Karpas-422 (cell line): ENCODE data around the gene BIRC7. TPM values are rescaled to one million over a fixed set of nuclear protein-coding genes. Genes with fewer than 3 reads are reported as not detected.

ENCODE experiments used
- DNase-seq: peaks from one replicate; pipeline ENCODE4 v3.0.0-alpha.2; 2015
- H2AFZ ChIP-seq: fragments of 200-600 bp; sonication (generic); 2 replicates; pipeline ENCODE4 v1.6.1; 2014; ENCODE audit warnings: antibody characterized with exemption, low read length, mixed read lengths
- H3K27ac ChIP-seq: fragments of 200-600 bp; sonication (generic); 2 replicates; pipeline ENCODE4 v1.5.1; 2014; ENCODE audit warnings: mild to moderate bottlenecking, low read length, moderate library complexity
- H3K27me3 ChIP-seq: fragments of 200-600 bp; sonication (generic); 2 replicates; pipeline ENCODE4 v1.6.1; 2014; ENCODE audit warnings: low read length, mixed read lengths
- H3K36me3 ChIP-seq: fragments of 200-600 bp; sonication (generic); 2 replicates; pipeline ENCODE4 v1.6.1; 2014; ENCODE audit warnings: low read length, mixed read lengths; ENCODE audit not compliant: insufficient read depth
- H3K4me1 ChIP-seq: fragments of 200-600 bp; sonication (generic); 2 replicates; pipeline ENCODE4 v1.6.1; 2014; ENCODE audit warnings: mild to moderate bottlenecking, low read length, mixed read lengths
- H3K4me2 ChIP-seq: fragments of 200-600 bp; sonication (generic); 2 replicates; pipeline ENCODE4 v1.6.1; 2014; ENCODE audit warnings: low read length, low read depth, mild to moderate bottlenecking; ENCODE audit not compliant: poor library complexity, severe bottlenecking
- H3K4me3 ChIP-seq: fragments of 200-600 bp; sonication (generic); 2 replicates; pipeline ENCODE4 v1.5.1; 2014; ENCODE audit warnings: mild to moderate bottlenecking, antibody characterized with exemption, low read length, mixed read lengths
- H3K79me2 ChIP-seq: fragments of 200-600 bp; sonication (generic); 2 replicates; pipeline ENCODE4 v1.6.1; 2014; ENCODE audit warnings: mild to moderate bottlenecking, low read length, mixed read lengths
- H3K9ac ChIP-seq: fragments of 200-600 bp; sonication (generic); 2 replicates; pipeline ENCODE4 v1.6.0; 2014; ENCODE audit warnings: low read length
- H3K9me2 ChIP-seq: fragments of 200-600 bp; sonication (generic), shearing (Covaris generic); replicated peaks from 2 replicates; pipeline ENCODE4 v1.6.0; 2014; ENCODE audit warnings: mild to moderate bottlenecking, low read length, moderate library complexity; ENCODE audit not compliant: insufficient read depth
- H3K9me3 ChIP-seq: fragments of 300-700, 200-600 bp; sonication (generic); 2 replicates; pipeline ENCODE4 v1.6.1; 2014; ENCODE audit warnings: low read length, mixed read lengths
- H4K20me1 ChIP-seq: fragments of 200-600 bp; sonication (generic); 2 replicates; pipeline ENCODE4 v1.6.1; 2014; ENCODE audit warnings: mild to moderate bottlenecking, antibody characterized with exemption, low read length, low read depth; ENCODE audit not compliant: insufficient read depth
- total RNA-seq: library from RNA; depleted of rRNA; stranded (reverse); fragments of >200 nt; shearing (Covaris generic); gene quantifications from 2 replicates; pipeline ENCODE4 v1.2.3, GENCODE V29; 2014; ENCODE audit warnings: low replicate concordance

BIRC7 gene
- total RNA-seq, 1 experiment from 2014 or later, result 10.7 TPM

DNA sequence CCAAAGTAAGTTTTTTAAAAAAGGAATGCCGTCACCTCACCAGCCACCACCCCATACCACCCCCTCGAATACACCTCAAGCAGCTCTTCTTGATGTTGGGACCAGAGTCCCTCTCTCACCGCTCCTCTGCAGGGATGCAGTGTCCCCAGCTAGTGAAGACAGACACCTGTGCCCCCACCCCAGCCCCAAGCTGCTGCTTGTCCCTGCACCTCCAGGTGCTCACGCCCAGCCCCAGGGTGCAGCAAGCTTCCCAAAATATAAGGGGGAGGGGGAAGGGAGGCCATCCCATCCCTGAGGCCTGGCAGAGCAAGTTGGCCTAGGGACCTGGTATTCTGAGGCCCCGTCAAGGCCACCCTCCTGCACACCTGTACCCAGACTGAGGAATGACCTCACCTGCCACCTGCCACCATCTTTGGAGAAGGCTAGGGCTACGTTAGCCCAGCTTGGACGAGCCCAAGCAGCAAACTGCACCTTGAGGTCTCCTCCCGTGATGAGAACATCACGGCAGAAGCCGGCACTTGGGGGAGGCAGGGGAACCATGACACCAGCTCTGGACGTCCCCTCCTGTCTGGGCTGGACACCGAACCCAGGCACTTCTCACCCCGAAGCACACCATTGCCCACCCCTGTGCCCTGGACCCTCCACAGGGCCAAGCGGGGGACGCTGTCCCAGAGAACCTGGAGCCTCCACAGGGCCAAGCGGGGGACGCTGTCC lies 45.7 kb upstream of the BIRC7 start:
- Histone ChIP-seq H3K4me2 (no peak overlapping the region), H3K27me3 (no peaks in the 10 kb centered on the region), H4K20me1 (peaks cover 13% of the 10 kb centered on the region), H2AFZ (no peak overlapping the region), H3K79me2 (no peaks in the 10 kb centered on the region), H3K9me3 (no peaks in the 10 kb centered on the region), H3K36me3 (peaks cover under 1% of the 10 kb centered on the region; the same call in 1 of the 2 replicates), H3K4me1 (no peaks in the 10 kb centered on the region), H3K9ac (no peak overlapping the region), H3K9me2 (no peaks in the 10 kb centered on the region), H3K4me3 (no peak overlapping the region), H3K27ac (no peak overlapping the region)
- DNase-seq, result no peak

DNA sequence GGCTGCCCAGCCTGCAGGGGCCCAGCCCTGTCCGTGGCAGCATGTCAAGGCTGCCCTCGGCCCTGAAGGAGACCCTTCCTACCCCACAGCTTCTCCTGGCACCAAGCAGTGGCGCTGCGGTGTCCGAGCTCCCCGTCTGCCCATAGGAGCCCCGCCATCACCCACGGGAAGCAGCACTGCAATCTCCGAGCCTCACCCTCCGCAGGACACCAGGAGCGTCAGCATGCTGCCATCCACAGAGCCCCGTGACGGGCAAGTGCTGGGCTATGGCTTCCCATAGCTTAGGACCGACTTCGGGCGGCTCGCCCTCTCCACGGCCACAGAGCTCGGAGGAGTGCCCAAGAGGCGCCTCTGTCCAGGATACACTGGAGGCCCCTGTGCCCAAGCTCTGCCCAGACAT lies 44.9 kb upstream of the BIRC7 start:
- no peak for DNase-seq
- Histone ChIP-seq H3K27me3 (no peaks in the 10 kb centered on the region), H3K9ac (no peak overlapping the region), H3K27ac (no peak overlapping the region), H3K9me2 (no peaks in the 10 kb centered on the region), H3K9me3 (no peaks in the 10 kb centered on the region), H3K4me3 (no peak overlapping the region), H3K36me3 (peaks cover 9% of the 10 kb centered on the region), H3K79me2 (no peaks in the 10 kb centered on the region), H3K4me2 (no peak overlapping the region), H4K20me1 (peaks cover 21% of the 10 kb centered on the region), H3K4me1 (no peaks in the 10 kb centered on the region), H2AFZ (no peak overlapping the region)

DNA sequence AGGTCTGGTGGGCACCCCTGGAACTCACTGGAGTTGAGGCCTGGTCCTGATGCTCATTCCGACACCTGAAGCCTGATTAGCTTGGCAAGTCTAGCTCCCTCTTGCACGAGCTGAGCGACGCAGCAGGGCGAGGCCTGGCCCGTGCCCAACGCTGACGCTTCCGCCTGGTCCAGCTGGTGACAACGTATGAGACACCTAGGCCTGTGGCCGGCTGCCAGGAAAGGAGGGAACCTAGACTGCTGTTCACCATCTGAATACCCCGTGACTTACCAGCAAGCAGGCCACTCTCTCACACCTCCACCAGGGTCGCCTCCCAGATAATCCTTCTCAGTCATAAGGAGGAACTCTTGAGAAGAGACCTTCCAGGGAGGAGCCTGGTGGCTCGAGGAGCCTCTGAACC lies 44.3 kb upstream of the BIRC7 start:
- H2AFZ ChIP-seq, result no peak overlapping the region
- H4K20me1 ChIP-seq, result peaks cover 27% of the 10 kb centered on the region
- no peaks in the 10 kb centered on the region for H3K27me3 ChIP-seq
- H3K9ac ChIP-seq, result no peak overlapping the region
- H3K9me2 ChIP-seq, result no peaks in the 10 kb centered on the region
- H3K4me3 ChIP-seq, result no peak overlapping the region
- H3K36me3 ChIP-seq, result peaks cover 15% of the 10 kb centered on the region
- H3K4me1 ChIP-seq, result no peaks in the 10 kb centered on the region
- H3K9me3 ChIP-seq, result no peaks in the 10 kb centered on the region
- H3K79me2 ChIP-seq, result 0 out of 2 replicates have a peak, but pooled peaks cover 4% of the 10 kb centered on the region
- no peak overlapping the region for H3K4me2 ChIP-seq
- DNase-seq, result no peak
- no peak overlapping the region for H3K27ac ChIP-seq

GRCh38 chr20:63192721-63193120 lies 43.0 kb upstream of the BIRC7 start:
- Histone ChIP-seq H3K9me2 (no peaks in the 10 kb centered on the region), H3K27me3 (no peaks in the 10 kb centered on the region), H3K79me2 (peaks cover 16% of the 10 kb centered on the region), H3K9ac (no peak overlapping the region), H3K36me3 (peaks cover 20% of the 10 kb centered on the region), H4K20me1 (peaks cover 40% of the 10 kb centered on the region), H3K4me2 (no peak overlapping the region), H3K27ac (no peak overlapping the region), H3K9me3 (no peaks in the 10 kb centered on the region), H3K4me3 (no peak overlapping the region), H3K4me1 (no peaks in the 10 kb centered on the region), H2AFZ (no peak overlapping the region)
- DNase-seq, result no peak

- Histone ChIP-seq H3K79me2 (peaks cover 29% of the 10 kb centered on the region), H3K36me3 (peaks cover 21% of the 10 kb centered on the region), H3K4me1 (no peaks in the 10 kb centered on the region), H3K4me3 (no peak overlapping the region), H3K9ac (no peak overlapping the region), H3K27ac (no peak overlapping the region), H2AFZ (no peak overlapping the region), H3K4me2 (no peak overlapping the region), H4K20me1 (peaks cover 54% of the 10 kb centered on the region), H3K9me2 (no peaks in the 10 kb centered on the region), H3K9me3 (no peaks in the 10 kb centered on the region), H3K27me3 (no peaks in the 10 kb centered on the region)
- DNase-seq, result no peak
These were observed 41.5 kb upstream of the BIRC7 start for GRCh38 chr20:63194007-63194796.

- peaks cover 58% of the 10 kb centered on the region for H4K20me1 ChIP-seq
- no peak overlapping the region for H3K27ac ChIP-seq
- H3K79me2 ChIP-seq, result peaks cover 34% of the 10 kb centered on the region
- H3K9ac ChIP-seq, result no peak overlapping the region
- no peak overlapping the region for H3K4me2 ChIP-seq
- no peaks in the 10 kb centered on the region for H3K9me3 ChIP-seq
- no peaks in the 10 kb centered on the region for H3K27me3 ChIP-seq
- no peaks in the 10 kb centered on the region for H3K4me1 ChIP-seq
- no peak overlapping the region for H3K4me3 ChIP-seq
- no peaks in the 10 kb centered on the region for H3K9me2 ChIP-seq
- DNase-seq, result no peak
- H3K36me3 ChIP-seq, result peaks cover 21% of the 10 kb centered on the region
- H2AFZ ChIP-seq, result no peak overlapping the region
These were observed 40.9 kb upstream of the BIRC7 start for GRCh38 chr20:63194797-63195173.

GRCh38 chr20:63196768-63197470 lies 38.8 kb upstream of the BIRC7 start:
- no peak overlapping the region for H3K9ac ChIP-seq
- no peak overlapping the region for H3K27ac ChIP-seq
- peaks cover 26% of the 10 kb centered on the region for H3K36me3 ChIP-seq
- H3K4me3 ChIP-seq, result no peak overlapping the region
- no peaks in the 10 kb centered on the region for H3K27me3 ChIP-seq
- no peak overlapping the region for H3K4me2 ChIP-seq
- peaks cover 75% of the 10 kb centered on the region for H4K20me1 ChIP-seq
- H2AFZ ChIP-seq, result no peak overlapping the region
- DNase-seq, result no peak
- no peaks in the 10 kb centered on the region for H3K9me2 ChIP-seq
- H3K4me1 ChIP-seq, result no peaks in the 10 kb centered on the region
- no peaks in the 10 kb centered on the region for H3K9me3 ChIP-seq
- H3K79me2 ChIP-seq, result peaks cover 53% of the 10 kb centered on the region

GRCh38 chr20:63198606-63199005 lies 37.1 kb upstream of the BIRC7 start:
- Histone ChIP-seq H3K4me3 (no peak overlapping the region), H3K36me3 (peaks cover 28% of the 10 kb centered on the region), H3K27ac (no peak overlapping the region), H3K27me3 (no peaks in the 10 kb centered on the region), H4K20me1 (peaks cover 88% of the 10 kb centered on the region), H3K4me1 (no peaks in the 10 kb centered on the region), H3K9me2 (no peaks in the 10 kb centered on the region), H3K9ac (no peak overlapping the region), H3K4me2 (no peak overlapping the region), H3K79me2 (peaks cover 69% of the 10 kb centered on the region), H2AFZ (no peak overlapping the region), H3K9me3 (no peaks in the 10 kb centered on the region)
- DNase-seq, result no peak
